ENCODE data around the gene TMEM258.
A peak's percentile ranks its signal among the peaks of the same experiment; 100 is the strongest.

Gene TMEM258

GRCh38 chr11:61828629-61829407 lies 36.4 kb upstream of the TMEM258 start (continued):
- TF ChIP-seq ZNF211 (tag by site-specific recombination; IDR thresholded peaks at IDR 0.05; ENCODE audit: low read depth), result no peak

DNA sequence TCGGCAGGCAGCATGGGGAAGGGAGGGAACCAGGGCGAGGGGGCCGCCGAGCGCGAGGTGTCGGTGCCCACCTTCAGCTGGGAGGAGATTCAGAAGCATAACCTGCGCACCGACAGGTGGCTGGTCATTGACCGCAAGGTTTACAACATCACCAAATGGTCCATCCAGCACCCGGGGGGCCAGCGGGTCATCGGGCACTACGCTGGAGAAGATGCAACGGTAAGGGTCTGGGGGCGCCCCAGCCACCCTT lies 35.9 kb upstream of the TMEM258 start:
- no peaks in the 10 kb centered on the region for H3K36me3 ChIP-seq (ENCODE audit: control insufficient read depth in 2 of 2, insufficient read depth in 1 of 2, low read length in 2 of 2)
- H3K27ac ChIP-seq (ENCODE audit: extremely low read depth, low read depth, low read length), result peak overlapping the region; percentile 96
- peaks cover 10% of the 10 kb centered on the region; the same call in 1 of the 2 replicates for H3K4me1 ChIP-seq (ENCODE audit: control insufficient read depth, insufficient read depth, low read length)
- POLR2A ChIA-PET, result interaction anchor here (0.8 to 2.1 kb wide), 6 partner anchors 12 to 110 kb away, joined by 3 to 55 read pairs (median 4); partner anchors contain the start of genes FADS1, FEN1 and TMEM258
- CTCF ChIA-PET, result interaction anchor here (0.6 to 3.1 kb wide), 8 partner anchors 9 to 280 kb away, joined by 3 to 13 read pairs (median 4); no protein-coding TSS in a partner anchor
- H3K9me3 ChIP-seq (ENCODE audit: control insufficient read depth, insufficient read depth, low read depth, low read length), result no peaks in the 10 kb centered on the region
- peak overlapping the region; percentile 62 for H3K4me3 ChIP-seq (ENCODE audit: low read depth, low read length)
- TF ChIP-seq ZNF777 (tag by site-specific recombination; IDR thresholded peaks at IDR 0.05; ENCODE audit: borderline replicate concordance), result no peak
- no peak for TF ChIP-seq ZNF211 (tag by site-specific recombination; IDR thresholded peaks at IDR 0.05; ENCODE audit: low read depth)
- TF ChIP-seq ZNF416 (tag by site-specific recombination; IDR thresholded peaks at IDR 0.05), result no peak
- TF ChIP-seq ZNF2 (tag by site-specific recombination; IDR thresholded peaks at IDR 0.05), result no peak
- no peak for TF ChIP-seq ZBTB7A (tag by site-specific recombination; IDR thresholded peaks at IDR 0.05; ENCODE audit: low read depth)
- no peak for TF ChIP-seq ZNF501 (tag by site-specific recombination; IDR thresholded peaks at IDR 0.05)
- TF ChIP-seq ZNF560 (tag by site-specific recombination; IDR thresholded peaks at IDR 0.05; ENCODE audit: borderline replicate concordance), result no peak
- TF ChIP-seq ZNF335 (tag by site-specific recombination; conservative IDR thresholded peaks at IDR 0.05), result peak; percentile 55
- TF ChIP-seq ZNF768 (tag by site-specific recombination; IDR thresholded peaks at IDR 0.05), result no peak
- no peak for TF ChIP-seq PRDM10 (tag by site-specific recombination; IDR thresholded peaks at IDR 0.05)
- no peak for TF ChIP-seq FEZF1 (tag by site-specific recombination; IDR thresholded peaks at IDR 0.05)
- no peak for TF ChIP-seq HIC1 (tag by site-specific recombination; IDR thresholded peaks at IDR 0.05)
- TF ChIP-seq ZNF585B (tag by site-specific recombination; IDR thresholded peaks at IDR 0.05), result no peak
- no peak for TF ChIP-seq ZNF155 (tag by site-specific recombination; IDR thresholded peaks at IDR 0.05)
- TF ChIP-seq ZNF510 (tag by site-specific recombination; IDR thresholded peaks at IDR 0.05; ENCODE audit: insufficient replicate concordance), result no peak
- peak; percentile 37; the same call in 1 of the 2 replicates for TF ChIP-seq KLF17 (tag by site-specific recombination; IDR thresholded peaks at IDR 0.05)
- no peak for TF ChIP-seq GLI2 (tag by site-specific recombination; IDR thresholded peaks at IDR 0.05; ENCODE audit: borderline replicate concordance, low read depth)
- TF ChIP-seq ZNF623 (tag by site-specific recombination; IDR thresholded peaks at IDR 0.05), result no peak
- no peak for TF ChIP-seq ZNF266 (tag by site-specific recombination; IDR thresholded peaks at IDR 0.05; ENCODE audit: low read depth)
- TF ChIP-seq ZNF792 (tag by site-specific recombination; IDR thresholded peaks at IDR 0.05), result no peak
- TF ChIP-seq SCRT2 (tag by site-specific recombination; IDR thresholded peaks at IDR 0.05), result 0 out of 2 replicates have a peak, but pooled peaks have one; percentile 41
- TF ChIP-seq ZBTB44 (tag by site-specific recombination; IDR thresholded peaks at IDR 0.05), result no peak
- peak; percentile 20; the same call in 1 of the 2 replicates for TF ChIP-seq ZBTB20 (tag by site-specific recombination; IDR thresholded peaks at IDR 0.05)
- no peak for TF ChIP-seq ZNF677 (tag by site-specific recombination; IDR thresholded peaks at IDR 0.05)

Data from HEK293 (cell line).